NCI-H1092 treated with DMSO at 0.1 percent for 48 hours (cell line): ENCODE results near the gene CHI3L2.

Experiments used
- DNase-seq: peaks from one replicate; lab custom pipeline; 2025; lab: John Stamatoyannopoulos, UW

CHI3L2 gene

GRCh38 chr1:111220302-111220890 is 7.1 kb upstream of the CHI3L2 start:
- DNase-seq: no peak

DNA sequence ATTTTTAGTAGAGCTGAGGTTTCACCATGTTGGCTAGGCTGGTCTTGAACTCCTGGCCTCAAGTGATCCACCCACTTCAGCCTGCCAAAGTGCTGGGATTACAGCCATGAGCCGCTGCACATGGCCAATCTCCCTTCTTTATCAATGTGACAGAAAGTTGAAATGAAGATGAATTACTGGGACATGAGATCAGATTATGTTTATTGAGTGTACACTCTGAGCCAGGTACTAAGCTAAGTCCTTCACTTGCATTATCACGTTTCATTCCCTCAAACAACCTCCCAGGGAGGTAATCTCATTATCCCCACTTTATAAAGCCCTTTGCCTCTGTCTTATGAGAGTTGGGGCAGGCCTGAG is 6.3 kb upstream of the CHI3L2 start:
- DNase-seq: no peak

GRCh38 chr1:111221633-111222291 is 5.8 kb upstream of the CHI3L2 start:
- DNase-seq: no peak

- DNase-seq: peak; percentile 65
These were observed 5.0 kb upstream of the CHI3L2 start for GRCh38 chr1:111222308-111223125.

DNA sequence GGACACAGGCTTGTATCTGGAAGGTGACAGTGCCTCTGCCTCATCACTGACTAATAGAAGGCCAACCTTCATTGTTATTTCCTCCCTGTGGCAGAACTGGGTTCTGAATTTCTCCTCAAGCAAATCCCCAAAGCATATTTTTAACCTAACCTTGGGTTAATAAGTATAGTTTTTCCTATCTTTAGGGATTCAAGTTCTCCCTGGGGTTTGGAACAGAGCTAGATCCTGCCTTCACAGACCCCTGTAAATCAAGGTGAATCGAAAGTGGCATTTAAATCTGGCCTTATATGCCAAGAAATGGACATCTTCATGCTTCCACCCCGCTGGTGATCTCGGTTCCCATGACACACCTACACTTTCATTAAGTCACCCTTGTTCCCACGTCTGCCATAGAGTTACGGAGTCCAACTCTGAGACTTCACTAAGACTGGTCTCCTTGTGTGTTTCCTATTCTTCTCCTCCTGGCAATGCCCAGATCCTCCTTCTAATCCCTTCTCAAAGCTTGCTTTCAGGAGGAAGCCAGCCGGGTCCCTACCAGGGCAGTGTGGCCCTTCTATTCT is 4.3 kb upstream of the CHI3L2 start:
- no peak for DNase-seq

DNA sequence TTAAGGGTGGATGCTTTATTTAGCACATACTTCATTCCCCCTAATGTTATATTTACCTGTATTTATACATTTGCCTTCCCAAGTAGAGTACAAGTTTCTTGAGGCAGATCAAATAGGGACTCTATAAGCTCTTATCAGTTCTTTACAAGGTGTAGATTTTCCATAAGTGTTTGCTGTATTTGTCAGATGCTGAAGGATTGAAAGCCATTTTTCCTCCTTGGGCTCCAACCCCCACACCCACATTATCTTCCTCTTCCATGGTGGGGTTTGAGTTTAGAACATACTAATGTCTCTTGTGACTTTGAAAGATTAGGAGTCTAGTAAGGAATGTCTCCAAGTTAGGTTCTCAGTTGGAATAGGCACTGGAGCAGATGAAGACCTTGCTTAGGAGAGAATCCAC is 2.4 kb upstream of the CHI3L2 start:
- DNase-seq: no peak

GRCh38 chr1:111225717-111226400 is 1.7 kb upstream of the CHI3L2 start:
- DNase-seq: no peak

DNA sequence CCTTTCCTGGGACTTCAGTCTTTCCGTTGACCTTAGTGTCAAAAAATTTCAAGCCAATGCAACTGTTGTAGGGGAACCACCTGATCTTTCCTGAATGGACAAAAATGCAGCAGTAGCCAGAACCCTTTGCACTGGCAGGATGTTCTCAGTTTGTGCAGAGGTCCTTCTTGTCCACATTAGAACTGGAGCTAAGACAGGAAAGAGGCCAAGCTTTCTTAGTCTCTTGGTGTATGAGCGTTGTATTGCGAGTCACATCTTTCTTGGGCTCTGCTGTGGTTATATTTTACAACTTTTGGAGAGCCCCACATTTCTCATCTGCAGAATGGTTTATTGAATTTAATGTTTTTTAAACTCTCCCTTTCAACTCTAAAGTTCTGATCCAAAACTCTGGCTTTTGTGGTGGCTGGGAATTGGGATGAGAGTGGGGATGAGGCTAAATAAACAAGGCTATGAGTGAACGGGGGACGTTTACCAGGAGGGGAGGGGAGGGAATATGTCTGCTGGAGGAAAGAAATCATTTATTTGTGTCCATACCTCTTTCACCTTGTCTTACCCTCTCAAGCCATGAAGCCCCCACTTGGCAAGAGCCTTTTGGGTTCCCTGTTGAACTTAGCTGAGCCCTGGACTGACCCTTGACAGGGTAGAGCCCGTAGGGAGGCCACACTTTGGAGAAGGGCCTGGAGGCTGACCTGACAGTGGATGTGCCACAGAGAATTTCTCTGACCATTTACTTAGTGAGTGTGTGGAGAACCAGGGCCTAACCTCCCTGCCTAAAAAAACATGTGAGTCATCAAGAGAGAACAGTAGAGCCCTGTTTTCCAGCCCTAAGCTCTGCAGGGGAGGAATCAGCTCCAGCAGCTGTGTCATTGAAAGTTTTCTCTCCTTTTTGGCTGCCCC is 586 bp downstream of the CHI3L2 start:
- DNase-seq: no peak

DNA sequence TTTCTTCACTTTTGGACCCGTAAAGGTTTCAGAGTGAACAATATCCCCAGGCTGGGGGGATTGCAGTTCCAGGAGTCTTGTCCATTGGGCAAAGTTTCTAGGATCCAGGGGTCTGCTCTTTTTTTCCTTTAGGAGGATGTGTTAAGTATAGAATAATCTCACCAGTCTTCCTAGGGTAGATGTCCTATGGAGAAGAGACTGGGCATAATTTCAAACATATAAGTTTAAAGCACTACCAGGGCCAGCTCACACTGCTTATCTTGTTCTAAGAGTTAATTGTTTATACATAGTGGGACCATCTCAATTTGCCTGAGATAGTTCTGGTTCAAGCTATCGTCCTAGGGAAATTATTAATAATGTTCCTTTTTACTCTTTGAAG is 1.2 kb downstream of the CHI3L2 start:
- DNase-seq: no peak

DNA sequence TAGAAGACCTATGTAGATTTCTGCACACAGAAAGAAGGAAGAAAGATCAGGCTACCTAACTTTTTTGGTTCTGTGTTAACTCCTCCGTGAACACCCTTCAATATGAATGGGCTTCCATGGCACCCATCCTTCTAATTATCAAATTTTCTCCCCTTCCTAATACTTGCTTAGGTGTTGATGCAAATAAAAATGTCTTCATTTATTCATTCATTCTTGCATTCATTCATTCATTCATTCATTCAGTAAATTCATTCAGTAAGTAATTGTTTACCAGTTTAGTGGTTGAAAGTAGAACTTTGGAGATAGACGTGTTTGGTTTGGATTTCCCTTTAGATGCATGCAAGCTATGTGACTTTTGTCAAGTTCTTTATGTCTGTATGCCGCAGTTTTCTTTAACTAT is 4.6 kb downstream of the CHI3L2 start:
- DNase-seq: no peak

DNA sequence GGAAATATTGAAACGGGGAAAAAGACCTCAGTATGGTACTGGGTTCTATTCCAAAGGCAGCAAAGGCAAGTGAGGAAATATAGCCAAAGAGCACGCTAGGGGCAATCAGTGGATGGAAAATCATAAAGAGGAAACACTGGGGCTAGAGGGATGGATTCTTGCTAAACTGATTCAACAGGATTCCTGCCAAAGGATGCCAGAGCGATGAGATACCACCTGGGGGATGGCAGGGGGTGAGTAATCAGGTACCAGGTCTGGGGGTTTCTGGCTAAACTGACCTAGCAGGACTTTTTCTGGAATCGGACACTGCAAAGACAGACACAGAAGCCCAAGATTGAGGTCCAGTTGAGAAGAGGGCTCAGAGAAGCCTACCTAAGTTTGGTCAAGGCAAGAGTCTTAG is 6.7 kb downstream of the CHI3L2 start:
- no peak for DNase-seq

DNA sequence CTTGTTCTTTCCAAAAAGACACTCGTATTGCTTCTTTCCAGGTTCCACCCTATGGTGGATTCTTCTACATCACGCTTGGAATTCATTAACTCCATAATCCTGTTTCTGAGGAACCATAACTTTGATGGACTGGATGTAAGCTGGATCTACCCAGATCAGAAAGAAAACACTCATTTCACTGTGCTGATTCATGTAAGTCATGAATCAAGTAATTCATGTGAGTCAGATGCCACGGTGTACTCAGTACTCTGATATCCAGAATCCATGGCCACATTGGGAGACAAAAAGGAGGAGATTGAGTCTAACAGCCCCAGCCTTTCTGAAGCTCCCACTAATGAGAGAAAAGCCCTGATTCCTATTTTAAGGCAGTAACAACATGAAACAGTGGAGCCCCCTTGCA is 7.4 kb downstream of the CHI3L2 start:
- DNase-seq: no peak

DNA sequence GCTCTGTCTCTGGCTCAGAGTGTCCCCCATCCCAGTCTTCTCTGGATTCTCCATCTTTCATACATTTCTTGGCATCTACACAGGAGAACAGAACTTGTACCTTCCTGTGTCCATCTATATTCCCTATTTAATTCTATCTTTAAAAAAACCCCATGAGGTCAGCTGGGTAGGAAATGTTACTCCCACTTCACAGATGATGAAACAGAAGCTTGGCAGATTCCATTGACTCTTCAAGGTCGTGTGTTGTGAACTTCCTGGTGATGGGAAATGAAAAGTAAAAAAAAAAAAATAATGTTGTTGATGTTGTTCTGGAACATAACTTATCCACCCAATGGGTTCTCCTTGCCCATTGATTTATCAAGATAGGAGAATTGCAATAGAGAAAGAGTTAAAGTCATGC is 8.9 kb downstream of the CHI3L2 start:
- DNase-seq: no peak

GRCh38 chr1:111236806-111237205 is 9.3 kb downstream of the CHI3L2 start:
- no peak for DNase-seq

GRCh38 chr1:111238056-111238795 is 10.7 kb downstream of the CHI3L2 start:
- DNase-seq: no peak

DNA sequence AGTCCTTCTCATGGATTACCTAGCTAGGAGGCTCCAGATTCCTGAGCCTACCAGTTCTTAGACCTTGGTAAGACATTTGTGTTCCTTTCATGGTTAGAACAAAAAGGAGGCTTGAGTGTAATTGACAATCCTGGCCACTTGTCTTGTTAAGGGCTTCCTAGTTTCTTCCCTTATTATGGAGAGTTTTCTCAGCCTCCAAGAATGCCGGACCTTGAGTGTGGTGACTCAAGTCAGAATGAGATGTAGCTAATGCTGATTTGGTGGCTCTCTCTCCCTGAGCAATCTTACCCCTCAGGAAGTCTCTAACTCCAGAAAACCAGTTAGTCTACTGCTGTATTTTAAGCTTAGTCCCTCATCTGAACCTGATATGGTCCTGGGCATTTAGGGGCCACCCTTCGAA is 14.3 kb downstream of the CHI3L2 start:
- no peak for DNase-seq

GRCh38 chr1:111242805-111243523 is 15.5 kb downstream of the CHI3L2 start:
- DNase-seq: no peak

DNA sequence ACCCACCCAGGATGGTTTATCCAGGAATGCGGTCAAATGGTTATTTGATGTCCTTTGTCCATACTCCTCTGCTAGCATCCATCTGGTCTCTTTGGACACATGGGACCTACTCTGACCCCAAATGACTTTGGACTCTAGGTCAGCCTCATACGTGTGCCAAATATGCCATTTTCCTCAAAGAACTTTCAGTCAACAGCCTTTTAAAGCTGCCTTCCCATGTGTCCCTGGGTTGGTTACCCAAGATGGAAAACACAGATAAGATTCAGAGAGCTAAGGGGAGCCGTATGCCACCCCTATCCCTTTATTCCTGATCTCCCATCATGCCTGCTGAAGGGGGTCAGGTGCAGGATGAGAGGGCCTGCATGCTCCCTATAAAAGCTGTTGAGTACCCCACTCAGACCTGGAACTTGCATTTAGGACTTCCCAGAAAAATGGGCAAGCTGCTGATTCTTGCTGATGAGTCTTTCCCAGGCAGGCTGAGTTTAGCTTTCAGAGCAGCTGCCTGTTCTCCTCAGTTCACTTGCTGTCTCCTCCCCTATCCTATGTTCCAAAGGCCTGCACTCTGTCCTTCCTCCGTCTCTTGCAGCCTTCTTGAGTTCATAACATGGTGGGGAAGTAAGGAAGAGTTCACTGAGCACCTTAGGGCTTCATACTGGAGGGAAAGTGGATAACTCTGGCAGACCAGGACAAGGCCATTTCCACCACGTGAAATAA is 19.8 kb downstream of the CHI3L2 start:
- no peak for DNase-seq

- DNase-seq: no peak
These were observed 22.4 kb downstream of the CHI3L2 start for GRCh38 chr1:111249960-111250359.
